K562 (cell line): Measurements from ENCODE around the gene PBX1. TPM values are rescaled to one million over a fixed set of nuclear protein-coding genes. Genes with fewer than 3 reads are reported as not detected.

Experiments
- ATAC-seq: fragments of 200-7000 bp; cut with Tn5 transposase; 3 replicates; pipeline ENCODE4 v1.9.1; 2020; ENCODE audit warnings: moderate library complexity
- BruUV-seq: library from RNA; stranded (reverse); fragments of 400-500 nt; replicated peaks from 2 replicates; lab custom pipeline; 2021; lab: Mats Ljungman, UMichigan
- CTCF ChIA-PET: fragments of 300-600 bp; formaldehyde crosslinking; extraction: SDS; loops from one replicate; lab custom pipeline; 2021; ENCODE audit warnings: low intra/inter-chr PET ratio; lab: Yijun Ruan, JAX
- POLR2A ChIA-PET: fragments of 300-600, 350-650 bp; sonication (Branson Sonifier 250); formaldehyde crosslinking; extraction: SDS; loops from one replicate; lab custom pipeline; 2021; ENCODE audit warnings: antibody characterized with exemption, inconsistent platforms; lab: Yijun Ruan, JAX
- DNase-seq, 4 experiments: peaks; one replicate each; pipeline versions ENCODE4 v3.0.0 to v3.0.0-alpha.2; 2011 to 2018; ENCODE audit warnings: low spot score in 3 of 4, mixed read lengths in 3 of 4; ENCODE audit errors: extremely low read depth in 1 of 4
- FAIRE-seq: peaks from 2 replicates; lab custom pipeline; 2011; peaks lifted over from hg19 to GRCh38; lab: Jason Lieb, UNC
- H2AFZ ChIP-seq: 2 replicates; pipeline ENCODE4 v1.6.0; 2011; ENCODE audit warnings: low read depth, low read length, control low read depth, inconsistent platforms
- H3K27ac ChIP-seq: fragments of 200-600 bp; 3 replicates; pipeline ENCODE4 v1.8.0; 2011; ENCODE audit warnings: low read depth, mild to moderate bottlenecking, control low read depth, inconsistent platforms, low read length, moderate library complexity, mixed read lengths; ENCODE audit errors: extremely low read depth
- H3K27me3 ChIP-seq, 2 experiments: fragments of 300-600 bp in 1 of 2; 2 replicates in 1 of 2; 3 replicates in 1 of 2; pipeline versions ENCODE4 v1.6.0 to v1.8.0; 2011; ENCODE audit warnings: inconsistent platforms in 2 of 2, low read length in 2 of 2, mild to moderate bottlenecking in 1 of 2, mixed read lengths in 1 of 2, moderate library complexity in 1 of 2; ENCODE audit not compliant: control insufficient read depth in 2 of 2, insufficient read depth in 2 of 2
- H3K36me3 ChIP-seq: fragments of 300-600 bp; 3 replicates; pipeline ENCODE4 v1.8.0; 2011; ENCODE audit warnings: mild to moderate bottlenecking, low read length, inconsistent platforms; ENCODE audit not compliant: control insufficient read depth, insufficient read depth
- H3K4me1 ChIP-seq, 2 experiments: fragments of 200-600 bp in 1 of 2; replicated peaks in 1 of 2; 2 replicates in 1 of 2; 3 replicates in 1 of 2; pipeline versions ENCODE4 v1.5.1 to v1.8.0; 2011; ENCODE audit warnings: inconsistent platforms in 2 of 2, low read length in 2 of 2, mild to moderate bottlenecking in 1 of 2, mixed read lengths in 1 of 2, moderate library complexity in 1 of 2; ENCODE audit not compliant: control insufficient read depth in 2 of 2, insufficient read depth in 2 of 2
- H3K4me2 ChIP-seq: 2 replicates; pipeline ENCODE4 v1.6.1; 2011; ENCODE audit warnings: low read length, control low read depth, inconsistent platforms, mixed read lengths; ENCODE audit not compliant: insufficient read depth
- H3K4me3 ChIP-seq: fragments of 200-600 bp; sonication (generic), shearing (Covaris generic); 2 replicates; pipeline ENCODE4 v1.5.1; 2016; ENCODE audit warnings: control low read depth, inconsistent platforms
- H3K79me2 ChIP-seq: fragments of 200-600 bp; 3 replicates; pipeline ENCODE4 v1.8.0; 2011; ENCODE audit warnings: low read length, inconsistent platforms; ENCODE audit not compliant: control insufficient read depth, insufficient read depth
- H3K9ac ChIP-seq, 2 experiments: 2 replicates each; pipeline versions ENCODE4 v1.6.0 to v1.6.1; 2011; ENCODE audit warnings: low read depth in 2 of 2, low read length in 2 of 2, control low read depth in 1 of 2, inconsistent platforms in 1 of 2, mild to moderate bottlenecking in 1 of 2, mixed read lengths in 1 of 2; ENCODE audit not compliant: insufficient read depth in 1 of 2
- H3K9me1 ChIP-seq: one replicate; pipeline ENCODE4 v1.6.0; 2011; ENCODE audit warnings: inconsistent platforms, mild to moderate bottlenecking, low read length, moderate library complexity; ENCODE audit not compliant: control insufficient read depth, insufficient read depth
- H3K9me3 ChIP-seq: replicated peaks from 2 replicates; pipeline ENCODE4 v1.5.1; 2011; ENCODE audit warnings: low read depth, low read length, inconsistent platforms; ENCODE audit not compliant: control insufficient read depth, insufficient read depth
- H4K20me1 ChIP-seq: replicated peaks from 2 replicates; pipeline ENCODE4 v1.6.1; 2011; ENCODE audit warnings: low read length, inconsistent platforms, mixed read lengths; ENCODE audit not compliant: control insufficient read depth, insufficient read depth
- ARID1B ChIP-seq: fragments of 450-650 bp; IDR thresholded peaks from 2 replicates; pipeline ENCODE4 v1.6.1; 2016; ENCODE audit warnings: antibody characterized with exemption, mild to moderate bottlenecking, inconsistent platforms
- BRD4 ChIP-seq: fragments of 200-600 bp; sonication (generic); IDR thresholded peaks from 2 replicates; pipeline ENCODE4 v1.6.1; 2017; ENCODE audit warnings: inconsistent platforms
- CEBPB ChIP-seq: fragments of 450-650 bp; IDR thresholded peaks from 2 replicates; pipeline ENCODE4 v1.6.1; 2016; ENCODE audit warnings: missing genetic modification characterization, missing compliant biosample characterization
- HDAC2 ChIP-seq: fragments of 450-650 bp; IDR thresholded peaks from 2 replicates; pipeline ENCODE4 v1.6.1; 2016; ENCODE audit warnings: mild to moderate bottlenecking
- HMGN3 ChIP-seq: IDR thresholded peaks from 2 replicates; pipeline ENCODE4 v1.6.1; 2011; ENCODE audit warnings: borderline replicate concordance, low read depth, mild to moderate bottlenecking, mixed read lengths, low read length; ENCODE audit not compliant: insufficient read length; ENCODE audit errors: extremely low read depth
- HNRNPK ChIP-seq: fragments of 200-400 bp; formaldehyde crosslinking; IDR thresholded peaks from one replicate; pipeline ENCODE4 v1.6.1; 2018; ENCODE audit warnings: mild to moderate bottlenecking, low read depth, low read length; ENCODE audit not compliant: poor library complexity, severe bottlenecking
- JUNB ChIP-seq: fragments of 450-650 bp; formaldehyde crosslinking; conservative IDR thresholded peaks from 2 replicates; pipeline ENCODE4 v1.4.0; 2020; ENCODE audit warnings: mild to moderate bottlenecking
- KDM1A ChIP-seq, 2 experiments: fragments of 450-650 bp; IDR thresholded peaks; 2 replicates each; pipeline ENCODE4 v1.6.1; 2016; ENCODE audit warnings: mild to moderate bottlenecking in 2 of 2
- KLF13 ChIP-seq: fragments of 450-650 bp; IDR thresholded peaks from 2 replicates; pipeline ENCODE4 v1.6.1; 2016; ENCODE audit warnings: missing genetic modification characterization, low read depth, mild to moderate bottlenecking, missing compliant biosample characterization, moderate library complexity, borderline replicate concordance
- PHF20 ChIP-seq: fragments of 450-650 bp; IDR thresholded peaks from 2 replicates; pipeline ENCODE4 v1.6.1; 2018; ENCODE audit not compliant: partially characterized antibody
- SMARCA5 ChIP-seq: fragments of 450-650 bp; IDR thresholded peaks from 2 replicates; pipeline ENCODE4 v1.6.1; 2016
- ZFX ChIP-seq: sonication (generic); formaldehyde crosslinking; IDR thresholded peaks from 2 replicates; pipeline ENCODE4 v1.8.0; 2022; ENCODE audit warnings: mild to moderate bottlenecking, missing genetic modification reagents, moderate library complexity
- ZNF121 ChIP-seq: sonication (generic); formaldehyde crosslinking; conservative IDR thresholded peaks from 2 replicates; pipeline ENCODE4 v1.8.0; 2022; ENCODE audit warnings: missing genetic modification reagents
- ZNF217 ChIP-seq: sonication (generic); formaldehyde crosslinking; IDR thresholded peaks from 2 replicates; pipeline ENCODE4 v1.8.0; 2022; ENCODE audit warnings: mild to moderate bottlenecking, missing genetic modification reagents
- ZNF282 ChIP-seq: sonication (generic); formaldehyde crosslinking; IDR thresholded peaks from 2 replicates; pipeline ENCODE4 v1.8.1; 2023; ENCODE audit warnings: missing genetic modification reagents
- ZNF436 ChIP-seq: fragments of 250-450, 450-650 bp; sonication (Bioruptor Pico); formaldehyde crosslinking; IDR thresholded peaks from 2 replicates; pipeline ENCODE4 v1.7.0; 2020; ENCODE audit warnings: mild to moderate bottlenecking
- WGBS: fragments of 100-300 bp; shearing (Covaris generic); methylation state at CpG from one replicate; pipeline ENCODE4 v1.1.6; 2016; ENCODE audit warnings: low coverage, mixed read lengths; ENCODE audit not compliant: insufficient coverage; ENCODE audit errors: missing lambda C conversion rate; 5-methylcytosine and 5-hydroxymethylcytosine counted together
- in situ Hi-C: fragments of 300-500 bp; cut with MboI; formaldehyde crosslinking; loops from 4 replicates; pipeline ENCODE4 v1.15.0; 2018; ENCODE audit warnings: inconsistent platforms, mixed read lengths
- intact Hi-C: fragments of 100-400 bp; cut with micrococcal nuclease; formaldehyde crosslinking; loops from 2 replicates; pipeline ENCODE4 v1.14.2; 2022
- polyA plus RNA-seq, 8 experiments: library from polyadenylated mRNA; depleted of rRNA in 4 of 8; stranded (reverse) in 5 of 8; unstranded in 3 of 8; fragments of >200 nt; fragmentation: Nextera tagmentation in 2 of 8; fragmentation: Illumina TruSeq in 1 of 8; extraction: Ambion mirVana in 2 of 8; extraction: Trizol in 1 of 8; gene quantifications; 2 replicates each; pipeline versions ENCODE4 v1.2.1 to v1.2.3, GENCODE V29; 2011 to 2014; ENCODE audit warnings: inconsistent platforms in 1 of 8, missing spikeins in 1 of 8
- total RNA-seq, 7 experiments: library from RNA; depleted of rRNA in 6 of 7; stranded (reverse); fragments of >200 nt in 6 of 7; fragmentation: Illumina TruSeq in 2 of 7; extraction: Trizol in 2 of 7; gene quantifications; 2 replicates each; pipeline versions ENCODE4 v1.2.1 to v1.2.3, GENCODE V29; 2011 to 2021; ENCODE audit warnings: low replicate concordance in 1 of 7
- TF ChIP-seq, protein P1 (sequence below), 2 experiments: fragments of 450-650 bp; conservative IDR thresholded peaks; 2 replicates each; pipeline ENCODE4 v1.6.1; 2017; ENCODE audit warnings: mild to moderate bottlenecking in 2 of 2, moderate library complexity in 2 of 2
- TF ChIP-seq, protein P2 (sequence below): sonication (generic); formaldehyde crosslinking; IDR thresholded peaks from 2 replicates; pipeline ENCODE4 v1.8.1; 2022; ENCODE audit warnings: missing genetic modification reagents

PBX1 gene
- total and polyA plus RNA-seq, 9 of the 15 experiments (the other 6 are each of a cell fraction or from before 2014, with no cell fraction given), result 0.03 to 0.62 (median 0.17) TPM

DNA sequence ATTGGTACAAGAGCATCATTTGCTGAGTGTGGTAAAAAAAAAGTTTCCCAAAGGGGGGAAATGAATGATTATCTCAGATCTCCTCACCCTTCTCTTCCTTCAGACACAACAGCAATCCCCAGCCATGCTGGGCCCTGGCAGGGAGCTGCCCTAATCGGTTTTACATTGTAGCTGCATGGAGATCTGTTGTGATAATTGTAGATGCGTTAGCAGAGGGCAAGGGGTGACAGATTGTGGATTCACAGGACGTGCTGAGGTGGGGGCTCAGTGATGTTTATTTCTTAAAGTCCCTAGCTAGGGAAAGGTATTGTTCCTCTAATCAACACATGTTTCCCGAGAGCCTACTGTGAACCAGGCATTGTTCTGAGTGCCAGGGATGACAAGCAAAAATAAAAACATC, 304.1 kb downstream of the PBX1 start:
- ATAC-seq, result no peak
- in situ Hi-C loops, result no loop called here

More for the DNA sequence above, 304.1 kb downstream of the PBX1 start:
- no peaks in the 10 kb centered on the region for H3K79me2 ChIP-seq
- no peak for FAIRE-seq
- no peak overlapping the region for H3K27ac ChIP-seq
- WGBS, result 0% methylated on average over 4 of the region's 4 CpGs
- no peaks in the 10 kb centered on the region for H4K20me1 ChIP-seq
- H3K9me3 ChIP-seq, result no peaks in the 10 kb centered on the region
- H3K36me3 ChIP-seq, result no peaks in the 10 kb centered on the region
- H3K27me3 ChIP-seq, result no peaks in the 10 kb centered on the region
- no peak overlapping the region for H3K9ac ChIP-seq
- no TSS peak for BruUV-seq
- no peak for DNase-seq
- H2AFZ ChIP-seq, result no peak overlapping the region
- no peak overlapping the region for H3K4me2 ChIP-seq
- TF ChIP-seq HMGN3 (no peak), ZNF436 (CRISPR knock-in tag) (no peak), HNRNPK (no peak), ZNF217 (CRISPR knock-in tag) (no peak), HDAC2 (no peak), KDM1A (IDR thresholded peaks at IDR 0.05) (no peak), ZNF282 (no peak), KLF13 (tag) (no peak), ARID1B (no peak), ZNF121 (CRISPR knock-in tag) (no peak), ZFX (CRISPR knock-in tag) (no peak), CEBPB (tag) (no peak), PHF20 (no peak), BRD4 (no peak), JUNB (no peak), SMARCA5 (no peak)
- TF ChIP-seq, protein P1, sequence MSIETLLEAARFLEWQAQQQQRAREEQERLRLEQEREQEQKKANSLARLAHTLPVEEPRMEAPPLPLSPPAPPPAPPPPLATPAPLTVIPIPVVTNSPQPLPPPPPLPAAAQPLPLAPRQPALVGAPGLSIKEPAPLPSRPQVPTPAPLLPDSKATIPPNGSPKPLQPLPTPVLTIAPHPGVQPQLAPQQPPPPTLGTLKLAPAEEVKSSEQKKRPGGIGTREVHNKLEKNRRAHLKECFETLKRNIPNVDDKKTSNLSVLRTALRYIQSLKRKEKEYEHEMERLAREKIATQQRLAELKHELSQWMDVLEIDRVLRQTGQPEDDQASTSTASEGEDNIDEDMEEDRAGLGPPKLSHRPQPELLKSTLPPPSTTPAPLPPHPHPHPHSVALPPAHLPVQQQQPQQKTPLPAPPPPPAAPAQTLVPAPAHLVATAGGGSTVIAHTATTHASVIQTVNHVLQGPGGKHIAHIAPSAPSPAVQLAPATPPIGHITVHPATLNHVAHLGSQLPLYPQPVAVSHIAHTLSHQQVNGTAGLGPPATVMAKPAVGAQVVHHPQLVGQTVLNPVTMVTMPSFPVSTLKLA (conservative IDR thresholded peaks at IDR 0.05), result no peak
- TF ChIP-seq, protein P2, sequence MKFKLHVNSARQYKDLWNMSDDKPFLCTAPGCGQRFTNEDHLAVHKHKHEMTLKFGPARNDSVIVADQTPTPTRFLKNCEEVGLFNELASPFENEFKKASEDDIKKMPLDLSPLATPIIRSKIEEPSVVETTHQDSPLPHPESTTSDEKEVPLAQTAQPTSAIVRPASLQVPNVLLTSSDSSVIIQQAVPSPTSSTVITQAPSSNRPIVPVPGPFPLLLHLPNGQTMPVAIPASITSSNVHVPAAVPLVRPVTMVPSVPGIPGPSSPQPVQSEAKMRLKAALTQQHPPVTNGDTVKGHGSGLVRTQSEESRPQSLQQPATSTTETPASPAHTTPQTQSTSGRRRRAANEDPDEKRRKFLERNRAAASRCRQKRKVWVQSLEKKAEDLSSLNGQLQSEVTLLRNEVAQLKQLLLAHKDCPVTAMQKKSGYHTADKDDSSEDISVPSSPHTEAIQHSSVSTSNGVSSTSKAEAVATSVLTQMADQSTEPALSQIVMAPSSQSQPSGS, result no peak
- intact Hi-C loops, result no loop called here
- H3K4me1 ChIP-seq, result no peaks in the 10 kb centered on the region
- POLR2A ChIA-PET, result no interaction called here
- CTCF ChIA-PET, result no interaction called here
- no peaks in the 10 kb centered on the region for H3K9me1 ChIP-seq
- H3K4me3 ChIP-seq, result no peak overlapping the region
